ENCODE measurements around the gene CDK17.

DNA sequence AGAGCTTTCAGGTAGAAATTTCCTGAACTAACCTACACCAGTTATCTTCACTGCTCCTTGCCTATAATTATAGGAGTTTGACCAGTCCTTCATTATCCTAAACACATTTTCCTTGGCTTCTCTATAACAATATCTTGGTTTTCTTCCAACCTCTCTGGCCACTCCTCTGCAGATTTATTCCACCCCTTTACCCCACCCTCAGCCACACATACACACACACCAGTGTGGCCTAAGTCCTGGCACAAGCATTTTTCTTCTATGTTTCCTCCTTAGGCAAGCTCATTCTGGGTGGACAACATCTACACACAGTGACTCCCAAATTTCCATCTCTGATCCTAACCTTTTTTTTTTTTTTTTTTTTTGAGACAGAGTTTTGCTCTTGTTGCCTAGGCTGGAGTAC is 25.1 kb downstream of the CDK17 start:
- no peak for TF ChIP-seq POLR2A (IDR thresholded peaks at IDR 0.05)
- TF ChIP-seq, protein P1, sequence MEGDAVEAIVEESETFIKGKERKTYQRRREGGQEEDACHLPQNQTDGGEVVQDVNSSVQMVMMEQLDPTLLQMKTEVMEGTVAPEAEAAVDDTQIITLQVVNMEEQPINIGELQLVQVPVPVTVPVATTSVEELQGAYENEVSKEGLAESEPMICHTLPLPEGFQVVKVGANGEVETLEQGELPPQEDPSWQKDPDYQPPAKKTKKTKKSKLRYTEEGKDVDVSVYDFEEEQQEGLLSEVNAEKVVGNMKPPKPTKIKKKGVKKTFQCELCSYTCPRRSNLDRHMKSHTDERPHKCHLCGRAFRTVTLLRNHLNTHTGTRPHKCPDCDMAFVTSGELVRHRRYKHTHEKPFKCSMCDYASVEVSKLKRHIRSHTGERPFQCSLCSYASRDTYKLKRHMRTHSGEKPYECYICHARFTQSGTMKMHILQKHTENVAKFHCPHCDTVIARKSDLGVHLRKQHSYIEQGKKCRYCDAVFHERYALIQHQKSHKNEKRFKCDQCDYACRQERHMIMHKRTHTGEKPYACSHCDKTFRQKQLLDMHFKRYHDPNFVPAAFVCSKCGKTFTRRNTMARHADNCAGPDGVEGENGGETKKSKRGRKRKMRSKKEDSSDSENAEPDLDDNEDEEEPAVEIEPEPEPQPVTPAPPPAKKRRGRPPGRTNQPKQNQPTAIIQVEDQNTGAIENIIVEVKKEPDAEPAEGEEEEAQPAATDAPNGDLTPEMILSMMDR (IDR thresholded peaks at IDR 0.05): no peak

All from uterus (tissue), 2 donors.